ENCODE data around the gene DGCR2. TPM values are rescaled to one million over a fixed set of nuclear protein-coding genes. Genes with fewer than 3 reads are reported as not detected.
"Not testable (repeated sequence)": the region's sequence is repeated elsewhere in the genome, so short reads cannot be mapped to it uniquely, and the experiment has no call there.

Gene DGCR2
- total and polyA plus RNA-seq, 2 donors (not counting 1 experiment from before 2014, with no cell fraction given), result 34.3 to 39.5 TPM

DNA sequence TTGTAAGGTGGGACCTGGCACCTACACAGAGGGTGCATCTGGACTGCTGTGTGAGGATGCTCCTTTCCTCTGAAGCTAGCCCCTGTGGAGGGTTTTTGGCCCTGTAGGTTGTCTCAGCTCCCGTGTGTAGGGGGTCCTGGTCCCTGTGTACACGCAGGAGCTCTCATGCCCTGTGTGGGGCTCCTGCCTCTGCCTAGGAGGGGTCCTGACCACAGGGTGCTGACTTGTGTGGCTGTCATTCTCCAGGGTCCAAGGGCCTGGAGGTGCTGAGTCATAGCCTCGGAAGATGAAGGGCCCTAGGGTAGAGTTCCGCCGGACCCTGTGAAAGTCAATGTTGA lies 88.7 kb downstream of the DGCR2 start:
- H3K9ac ChIP-seq (ENCODE audit: insufficient read depth, low read length); H3K27ac ChIP-seq (ENCODE audit: insufficient read depth, low read length); H2AFZ ChIP-seq (ENCODE audit: low read length); H4K20me1 ChIP-seq (ENCODE audit: control insufficient read depth, extremely low read depth, insufficient read depth, low read length); H3K4me2 ChIP-seq (ENCODE audit: extremely low read depth, insufficient read depth, low read length); DNase-seq (ENCODE audit: low read depth in 2 of 2); H3K9me3 ChIP-seq (ENCODE audit: control insufficient read depth, insufficient read depth, low read depth, low read length); H3K4me1 ChIP-seq (ENCODE audit: control insufficient read depth, extremely low read depth, insufficient read depth, low read length); H3K79me2 ChIP-seq (ENCODE audit: control insufficient read depth, insufficient read depth, low read length); H3K36me3 ChIP-seq (ENCODE audit: control insufficient read depth, insufficient read depth, low read length); H3K27me3 ChIP-seq (ENCODE audit: control insufficient read depth, insufficient read depth, low read length); H3K4me3 ChIP-seq (replicated peaks in 1 of 4; ENCODE audit: control extremely low read depth in 1 of 4, insufficient read depth in 1 of 4, low read depth in 3 of 4, low read length in 4 of 4): not testable (repeated sequence)

DNA sequence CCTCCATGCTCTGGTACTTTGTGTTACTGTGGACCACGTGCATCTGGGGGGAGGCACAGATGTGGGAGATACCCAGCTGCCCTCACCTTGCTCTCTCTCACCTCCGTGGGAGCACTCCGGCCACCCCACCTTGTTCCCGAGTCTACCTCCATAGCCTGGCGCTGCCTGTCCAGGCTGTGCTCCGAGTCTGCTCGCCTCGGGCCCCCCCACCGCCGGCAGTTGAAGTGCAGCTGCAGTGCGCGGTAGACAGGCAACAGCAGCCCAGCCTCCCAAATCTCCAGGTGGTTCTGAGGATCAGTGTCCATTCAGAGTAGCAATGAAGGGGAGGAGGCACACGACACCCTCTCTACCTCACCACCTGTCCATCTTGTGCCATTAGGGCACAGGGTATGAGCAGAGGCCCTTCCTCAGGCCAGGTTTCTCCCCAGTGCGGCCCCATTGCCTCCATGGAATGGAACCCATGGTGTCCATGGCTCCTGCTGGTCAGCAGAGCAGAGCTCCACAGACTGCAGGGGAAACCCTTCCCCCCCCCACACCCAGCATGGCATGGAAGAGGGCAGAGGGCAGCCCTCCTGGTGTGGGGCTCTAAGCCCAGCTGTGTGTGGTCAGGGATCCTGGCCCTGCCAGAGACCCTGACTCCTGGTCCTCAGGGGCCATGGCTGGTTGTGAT lies 89.2 kb downstream of the DGCR2 start:
- H2AFZ ChIP-seq (ENCODE audit: low read length); H3K27me3 ChIP-seq (ENCODE audit: control insufficient read depth, insufficient read depth, low read length); H3K4me2 ChIP-seq (ENCODE audit: extremely low read depth, insufficient read depth, low read length); H3K9me3 ChIP-seq (ENCODE audit: control insufficient read depth, insufficient read depth, low read depth, low read length); H3K9ac ChIP-seq (ENCODE audit: insufficient read depth, low read length); H3K79me2 ChIP-seq (ENCODE audit: control insufficient read depth, insufficient read depth, low read length); H3K27ac ChIP-seq (ENCODE audit: insufficient read depth, low read length); H3K4me3 ChIP-seq (replicated peaks in 1 of 4; ENCODE audit: control extremely low read depth in 1 of 4, insufficient read depth in 1 of 4, low read depth in 3 of 4, low read length in 4 of 4); DNase-seq (ENCODE audit: low read depth in 2 of 2); H4K20me1 ChIP-seq (ENCODE audit: control insufficient read depth, extremely low read depth, insufficient read depth, low read length); H3K36me3 ChIP-seq (ENCODE audit: control insufficient read depth, insufficient read depth, low read length); H3K4me1 ChIP-seq (ENCODE audit: control insufficient read depth, extremely low read depth, insufficient read depth, low read length): not testable (repeated sequence)

DNA sequence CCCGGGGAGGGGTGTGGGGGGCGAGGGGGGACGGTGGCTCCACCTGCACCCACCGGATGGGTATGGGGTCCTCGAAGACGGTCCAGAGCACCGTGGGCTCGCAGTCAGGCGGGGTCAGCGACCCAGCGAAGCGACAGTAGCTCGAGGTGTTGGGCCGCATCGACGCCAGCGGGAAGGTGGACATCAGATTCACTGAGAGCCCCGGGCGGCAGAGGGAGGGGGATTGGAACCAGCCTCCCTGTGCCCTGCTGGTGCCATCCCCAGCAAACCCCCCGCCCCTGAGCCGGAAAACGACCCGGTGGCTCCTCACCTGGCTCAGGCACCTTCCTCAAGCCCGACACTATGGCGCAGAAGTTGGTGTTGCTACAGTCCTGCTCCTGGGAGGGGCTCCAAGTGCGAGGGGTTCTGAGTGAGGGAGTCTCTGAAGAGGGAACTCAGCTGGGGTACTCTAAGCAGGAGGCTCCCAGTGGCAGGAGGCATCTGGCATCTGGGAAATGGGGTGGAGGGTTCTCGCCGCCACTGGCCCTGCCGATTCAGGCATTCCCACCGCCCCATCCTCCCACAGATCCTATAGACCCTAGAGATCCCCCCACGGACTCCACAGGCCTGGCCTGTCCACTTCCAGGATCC lies 89.9 kb downstream of the DGCR2 start:
- not testable (repeated sequence) for H3K4me2 ChIP-seq (ENCODE audit: extremely low read depth, insufficient read depth, low read length)

DNA sequence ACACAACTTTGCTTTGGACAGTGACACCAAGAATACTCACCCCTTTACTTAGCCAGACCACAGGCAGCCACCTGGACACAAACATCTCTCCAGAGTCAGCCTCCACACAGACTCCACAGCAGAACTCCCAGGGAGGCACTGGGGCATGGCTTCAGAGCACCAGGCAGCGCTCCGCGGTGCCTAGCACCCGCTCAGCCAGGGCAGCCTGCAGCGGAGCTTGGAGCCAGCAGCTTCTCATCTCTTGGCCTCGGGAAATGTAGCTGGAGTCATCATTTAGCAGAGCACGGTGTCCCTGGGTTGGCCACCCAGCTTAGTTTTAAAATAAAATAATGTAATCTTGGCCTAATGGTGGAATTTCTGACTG lies 91.3 kb downstream of the DGCR2 start:
- not testable (repeated sequence) for H3K27ac ChIP-seq (ENCODE audit: insufficient read depth, low read length); H3K9ac ChIP-seq (ENCODE audit: insufficient read depth, low read length); H2AFZ ChIP-seq (ENCODE audit: low read length); H4K20me1 ChIP-seq (ENCODE audit: control insufficient read depth, extremely low read depth, insufficient read depth, low read length); H3K4me1 ChIP-seq (ENCODE audit: control insufficient read depth, extremely low read depth, insufficient read depth, low read length); H3K27me3 ChIP-seq (ENCODE audit: control insufficient read depth, insufficient read depth, low read length); H3K36me3 ChIP-seq (ENCODE audit: control insufficient read depth, insufficient read depth, low read length); H3K4me3 ChIP-seq (replicated peaks in 1 of 4; ENCODE audit: control extremely low read depth in 1 of 4, insufficient read depth in 1 of 4, low read depth in 3 of 4, low read length in 4 of 4); H3K79me2 ChIP-seq (ENCODE audit: control insufficient read depth, insufficient read depth, low read length); DNase-seq (ENCODE audit: low read depth in 2 of 2); H3K9me3 ChIP-seq (ENCODE audit: control insufficient read depth, insufficient read depth, low read depth, low read length); H3K4me2 ChIP-seq (ENCODE audit: extremely low read depth, insufficient read depth, low read length)

More for the DNA sequence above, 89.9 kb downstream of the DGCR2 start:
- H3K27ac ChIP-seq (ENCODE audit: insufficient read depth, low read length); H3K9ac ChIP-seq (ENCODE audit: insufficient read depth, low read length); H4K20me1 ChIP-seq (ENCODE audit: control insufficient read depth, extremely low read depth, insufficient read depth, low read length); H3K79me2 ChIP-seq (ENCODE audit: control insufficient read depth, insufficient read depth, low read length); H2AFZ ChIP-seq (ENCODE audit: low read length); H3K4me1 ChIP-seq (ENCODE audit: control insufficient read depth, extremely low read depth, insufficient read depth, low read length); H3K9me3 ChIP-seq (ENCODE audit: control insufficient read depth, insufficient read depth, low read depth, low read length); H3K27me3 ChIP-seq (ENCODE audit: control insufficient read depth, insufficient read depth, low read length); H3K36me3 ChIP-seq (ENCODE audit: control insufficient read depth, insufficient read depth, low read length); H3K4me3 ChIP-seq (replicated peaks in 1 of 4; ENCODE audit: control extremely low read depth in 1 of 4, insufficient read depth in 1 of 4, low read depth in 3 of 4, low read length in 4 of 4); DNase-seq (ENCODE audit: low read depth in 2 of 2): not testable (repeated sequence)

DNA sequence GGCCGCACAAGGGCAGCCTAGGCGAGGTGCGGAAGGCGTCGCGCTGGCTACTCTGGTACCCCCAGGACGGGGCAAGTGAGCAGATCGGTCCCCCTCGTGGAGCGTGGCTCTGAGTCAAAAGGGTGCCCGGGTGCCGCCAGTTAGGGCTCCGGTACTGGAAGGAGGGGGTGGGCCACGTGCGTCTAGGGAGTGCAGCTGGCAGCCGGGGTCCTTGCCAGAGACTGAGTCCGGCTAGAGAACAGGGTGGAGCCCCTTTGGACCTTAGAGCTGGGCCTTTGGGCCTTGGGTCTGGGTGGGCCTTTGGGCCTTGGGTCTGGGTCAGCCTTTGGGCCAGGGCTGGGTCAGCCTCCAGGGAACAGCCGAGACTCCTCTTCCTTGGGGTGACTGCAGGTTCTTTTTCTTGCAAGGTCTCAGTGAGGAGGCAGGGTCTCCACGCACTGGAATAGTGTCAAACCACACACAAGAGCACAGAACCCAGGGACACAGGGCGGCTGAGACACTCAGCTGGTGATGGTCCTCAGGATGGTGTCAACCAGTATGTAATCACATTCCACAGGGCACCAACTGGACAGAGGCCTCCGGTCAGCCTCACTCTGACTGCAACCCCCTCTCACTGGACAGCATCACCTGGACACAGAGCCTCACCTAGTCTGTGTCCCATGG lies 91.9 kb downstream of the DGCR2 start:
- not testable (repeated sequence) for H3K4me2 ChIP-seq (ENCODE audit: extremely low read depth, insufficient read depth, low read length); H3K79me2 ChIP-seq (ENCODE audit: control insufficient read depth, insufficient read depth, low read length); H3K9me3 ChIP-seq (ENCODE audit: control insufficient read depth, insufficient read depth, low read depth, low read length); DNase-seq (ENCODE audit: low read depth in 2 of 2); H3K36me3 ChIP-seq (ENCODE audit: control insufficient read depth, insufficient read depth, low read length); H3K9ac ChIP-seq (ENCODE audit: insufficient read depth, low read length); H3K4me1 ChIP-seq (ENCODE audit: control insufficient read depth, extremely low read depth, insufficient read depth, low read length); H4K20me1 ChIP-seq (ENCODE audit: control insufficient read depth, extremely low read depth, insufficient read depth, low read length); H3K4me3 ChIP-seq (replicated peaks in 1 of 4; ENCODE audit: control extremely low read depth in 1 of 4, insufficient read depth in 1 of 4, low read depth in 3 of 4, low read length in 4 of 4); H2AFZ ChIP-seq (ENCODE audit: low read length); H3K27me3 ChIP-seq (ENCODE audit: control insufficient read depth, insufficient read depth, low read length); H3K27ac ChIP-seq (ENCODE audit: insufficient read depth, low read length)
